Fibroblast of lung (primary cell): ENCODE results near the gene CTBP2.

Source experiments
- CTCF ChIP-seq, 2 donors: IDR thresholded peaks in 1 of 2; conservative IDR thresholded peaks in 1 of 2; 1 replicate in 1 of 2; 2 replicates in 1 of 2; pipeline ENCODE4 v1.5.1; 2011 to 2012; ENCODE audit warnings: low read length in 2 of 2, control low read depth in 1 of 2, inconsistent platforms in 1 of 2, low read depth in 1 of 2, mild to moderate bottlenecking in 1 of 2
- EZH2 ChIP-seq: IDR thresholded peaks from 2 replicates; pipeline ENCODE4 v1.5.1; 2012; ENCODE audit warnings: low read length, control low read depth, mild to moderate bottlenecking; ENCODE audit errors: missing control alignments

GRCh38 chr10:124961248-124961570 lies 199.2 kb downstream of the CTBP2 start:
- TF ChIP-seq CTCF (conservative IDR thresholded peaks at IDR 0.05 in 1 of 2, IDR thresholded peaks at IDR 0.05 in 1 of 2; ENCODE audit: low read depth in 1 of 2, low read length in 2 of 2) (no peak), EZH2 (no peak)
